TTC549 (cell line): ENCODE data around the gene BTRC.

ENCODE experiments used
- FAIRE-seq: peaks from 2 replicates; lab custom pipeline; 2012; peaks lifted over from hg19 to GRCh38; lab: Jason Lieb, UNC

BTRC gene

DNA sequence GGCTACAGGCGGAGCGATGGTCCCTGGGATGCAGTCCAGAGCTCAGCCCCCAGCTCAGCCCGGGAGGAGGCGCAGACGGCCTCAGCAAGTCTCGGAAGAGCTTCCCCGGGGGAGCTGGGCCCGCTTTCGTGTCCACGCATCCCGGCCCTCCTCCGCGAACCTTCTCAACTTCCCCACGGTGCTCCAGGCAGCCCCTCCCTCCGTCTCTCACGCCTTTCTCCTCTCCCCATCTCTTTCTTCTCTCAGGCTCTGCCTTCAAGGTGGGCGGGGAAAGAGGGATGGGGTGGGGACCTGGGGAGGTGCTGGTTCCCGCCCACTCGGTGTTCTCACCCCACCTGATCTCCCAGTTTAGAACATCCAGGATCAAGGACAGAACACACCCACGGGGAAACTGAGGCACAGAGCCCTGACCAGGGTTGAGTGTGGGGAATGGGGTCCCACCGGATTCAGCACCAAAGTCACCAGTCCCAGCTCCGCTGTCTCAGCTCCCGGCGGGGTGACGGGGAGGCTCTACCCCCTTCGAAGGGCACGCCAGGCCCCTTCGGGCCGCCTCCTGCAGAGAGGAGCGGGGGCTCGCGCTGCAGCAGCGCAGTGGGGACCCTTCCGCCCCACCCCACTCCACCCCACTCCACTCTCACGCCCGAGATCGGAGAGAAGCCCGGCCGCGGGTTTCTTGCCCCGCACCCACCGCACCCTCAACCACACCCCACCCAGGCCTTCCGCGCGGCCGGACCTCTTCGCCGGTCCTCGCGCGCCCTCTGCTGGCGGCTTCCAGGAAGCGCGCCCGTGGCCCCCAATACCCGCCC, 215.9 kb downstream of the BTRC start:
- FAIRE-seq, result no peak

DNA sequence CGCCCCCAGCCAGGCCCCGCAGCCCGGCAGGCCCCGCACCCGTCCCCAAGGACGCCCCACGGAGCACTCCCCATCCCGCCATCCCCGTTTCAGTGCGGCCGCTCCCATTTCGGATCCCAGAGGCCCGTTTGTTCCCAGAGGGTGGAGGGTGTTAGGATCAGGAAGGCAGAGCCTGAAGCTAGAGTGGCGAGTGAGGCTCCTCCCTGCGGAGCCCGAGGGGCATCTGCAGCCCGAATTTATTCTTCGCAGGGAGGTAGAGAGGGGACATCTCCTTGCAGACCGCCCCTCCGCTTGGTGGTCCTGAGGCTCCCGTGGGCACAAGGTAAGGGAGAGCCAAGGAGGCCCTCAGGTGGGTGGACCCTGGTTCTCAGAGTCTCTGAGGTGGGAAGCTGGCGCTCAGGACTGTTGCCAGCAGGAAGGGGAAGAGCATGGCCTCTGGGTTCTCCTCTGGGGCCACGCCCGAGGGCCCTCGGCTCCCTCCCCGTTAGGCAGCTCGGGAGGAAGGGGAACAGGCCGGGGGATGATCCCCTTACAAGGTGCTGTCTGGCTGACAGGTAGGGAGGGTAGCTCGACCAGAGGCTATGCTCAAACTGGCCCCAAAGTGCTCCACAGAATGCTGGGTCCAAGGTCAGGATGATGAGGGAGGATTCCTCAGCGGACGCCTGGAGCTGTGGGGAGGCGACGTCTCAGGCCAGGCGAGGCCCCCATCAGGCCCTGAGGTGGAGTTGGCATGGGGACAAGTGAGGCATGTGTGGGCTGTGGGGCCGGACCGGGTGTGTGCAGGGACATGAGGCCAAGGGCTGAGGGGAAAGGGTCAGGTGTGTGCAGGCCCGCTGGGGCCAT, 216.7 kb downstream of the BTRC start:
- FAIRE-seq, result no peak

GRCh38 chr10:101571271-101571925, 217.4 kb downstream of the BTRC start:
- FAIRE-seq, result no peak

DNA sequence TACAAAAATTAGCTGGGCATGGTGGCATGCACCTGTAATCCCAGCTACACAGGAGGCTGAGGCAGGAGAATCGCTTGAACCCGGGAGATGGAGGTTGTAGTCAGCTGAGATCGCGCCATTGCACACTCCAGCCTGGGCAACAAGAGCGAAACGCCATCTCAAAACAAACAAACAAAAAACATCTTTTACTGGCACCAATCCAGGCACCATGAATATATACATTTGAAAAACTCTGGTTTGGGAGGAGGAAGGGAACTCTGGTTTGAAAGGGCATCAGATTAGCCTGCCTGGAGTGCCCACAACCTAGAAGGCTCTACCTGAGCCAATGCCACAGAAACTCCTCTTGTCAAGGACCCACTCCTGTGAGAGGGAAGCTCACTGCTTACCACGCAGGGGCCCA, 218.2 kb downstream of the BTRC start:
- FAIRE-seq, result no peak

DNA sequence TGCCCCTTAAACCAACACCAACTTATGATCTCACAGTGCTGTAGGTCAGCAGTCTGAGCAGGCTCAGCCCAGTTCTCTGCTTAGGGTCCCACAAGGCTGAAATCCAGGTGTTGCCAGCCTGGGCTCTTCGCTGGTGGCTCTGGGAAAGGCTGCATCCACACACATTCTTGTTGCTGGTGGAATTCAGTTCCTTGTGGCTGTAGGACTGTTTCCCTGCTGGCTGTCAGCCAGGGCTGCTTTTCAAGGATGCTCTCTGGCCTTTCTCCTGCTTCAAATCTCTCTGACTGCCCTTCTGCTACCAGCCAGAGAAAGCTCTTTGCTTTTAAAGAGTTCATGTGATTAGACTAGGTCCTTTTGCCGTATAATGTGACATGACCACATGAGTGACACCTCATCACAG, 218.8 kb downstream of the BTRC start:
- no peak for FAIRE-seq

DNA sequence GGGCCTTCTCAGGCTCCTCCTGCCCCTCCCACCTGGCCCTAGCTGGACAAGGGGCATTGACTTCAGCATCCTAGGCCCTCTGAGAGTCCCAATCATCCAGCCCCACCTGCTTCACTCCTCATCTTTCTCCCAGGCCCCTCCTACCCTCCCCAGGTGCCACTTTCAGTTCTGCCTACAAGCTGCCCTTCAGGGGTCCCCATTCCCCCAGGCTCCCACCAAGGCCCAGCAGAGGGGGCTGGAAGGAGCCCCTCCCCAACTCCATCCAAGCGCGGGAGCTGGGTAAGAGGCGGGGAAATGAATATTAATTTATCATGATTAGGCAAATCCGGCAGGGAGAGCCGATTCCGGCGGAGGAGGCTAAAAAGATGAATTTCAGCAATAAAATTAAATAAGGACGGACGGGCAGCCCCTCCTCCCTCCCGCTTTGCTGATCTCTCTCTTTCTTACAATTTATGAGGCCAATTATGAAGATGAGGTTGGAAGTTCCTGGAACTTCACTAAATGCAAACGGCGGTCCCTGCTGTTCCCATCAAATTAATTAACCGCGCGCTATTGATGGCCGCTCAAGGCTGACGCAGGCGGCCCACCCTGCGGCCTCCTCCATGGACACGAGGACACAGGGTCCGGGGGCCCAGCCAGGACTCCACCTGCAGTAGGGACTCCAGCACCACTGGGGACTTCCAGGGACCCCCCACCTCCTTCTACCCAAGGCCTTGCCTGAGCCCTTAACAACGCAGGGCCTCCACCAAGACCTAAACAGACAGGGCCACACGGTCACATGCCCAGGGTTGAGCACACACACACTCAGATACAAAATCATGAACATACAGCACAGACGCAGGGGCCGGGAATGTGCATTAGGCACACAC, 220.2 kb downstream of the BTRC start:
- no peak for FAIRE-seq

DNA sequence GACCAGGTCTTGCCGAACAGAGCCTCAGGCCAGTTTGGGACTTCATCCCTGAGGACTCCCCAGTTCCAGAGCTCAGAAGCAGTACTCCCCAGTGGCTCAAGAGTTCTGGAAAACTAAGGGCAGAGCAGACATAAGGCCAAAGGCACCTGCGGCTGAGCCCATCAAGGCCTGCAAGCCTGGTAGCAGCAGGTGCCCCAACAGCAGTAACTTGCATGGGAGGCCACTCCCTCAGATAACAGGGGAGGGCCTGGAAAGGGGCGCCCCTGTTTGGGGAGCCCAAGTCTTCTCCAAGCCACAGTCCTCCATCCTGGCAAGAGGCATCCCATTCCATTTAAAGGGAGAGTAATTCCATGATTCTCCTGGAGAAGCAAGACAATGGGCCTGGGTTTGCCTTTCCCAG, 221.1 kb downstream of the BTRC start:
- no peak for FAIRE-seq

- no peak for FAIRE-seq
Measured at GRCh38 chr10:101575580-101576210, 221.7 kb downstream of the BTRC start.

DNA sequence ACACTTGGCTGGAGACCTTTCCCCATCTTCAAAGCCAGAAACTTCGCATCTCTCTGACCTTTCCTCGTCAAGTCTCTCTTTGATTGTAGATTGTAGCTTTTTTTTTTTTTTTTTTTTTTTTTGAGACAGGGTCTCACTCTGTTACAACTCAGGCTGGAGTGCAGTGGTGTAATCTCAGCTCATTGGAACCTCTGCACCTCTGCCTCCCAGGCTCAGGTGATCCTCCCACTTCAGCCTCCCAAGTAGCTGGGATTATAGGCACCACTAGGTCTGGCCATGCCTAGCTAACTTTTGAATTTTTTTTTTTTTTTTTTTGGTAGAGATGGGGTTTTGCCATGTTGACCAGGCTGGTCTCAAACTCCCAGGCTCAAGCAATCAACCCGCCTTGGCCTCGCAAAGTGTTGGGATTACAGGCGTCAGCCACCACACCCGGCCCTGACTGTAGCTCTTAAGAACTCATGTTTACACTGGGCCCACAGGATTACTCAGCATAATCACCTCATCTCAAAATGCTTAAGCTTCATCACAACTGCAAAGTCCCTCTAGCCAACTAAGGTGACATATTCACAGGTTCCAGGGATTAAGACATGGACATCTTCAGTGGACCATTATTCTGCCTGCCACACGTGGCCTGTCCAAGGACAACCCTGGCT, 222.4 kb downstream of the BTRC start:
- no peak for FAIRE-seq

DNA sequence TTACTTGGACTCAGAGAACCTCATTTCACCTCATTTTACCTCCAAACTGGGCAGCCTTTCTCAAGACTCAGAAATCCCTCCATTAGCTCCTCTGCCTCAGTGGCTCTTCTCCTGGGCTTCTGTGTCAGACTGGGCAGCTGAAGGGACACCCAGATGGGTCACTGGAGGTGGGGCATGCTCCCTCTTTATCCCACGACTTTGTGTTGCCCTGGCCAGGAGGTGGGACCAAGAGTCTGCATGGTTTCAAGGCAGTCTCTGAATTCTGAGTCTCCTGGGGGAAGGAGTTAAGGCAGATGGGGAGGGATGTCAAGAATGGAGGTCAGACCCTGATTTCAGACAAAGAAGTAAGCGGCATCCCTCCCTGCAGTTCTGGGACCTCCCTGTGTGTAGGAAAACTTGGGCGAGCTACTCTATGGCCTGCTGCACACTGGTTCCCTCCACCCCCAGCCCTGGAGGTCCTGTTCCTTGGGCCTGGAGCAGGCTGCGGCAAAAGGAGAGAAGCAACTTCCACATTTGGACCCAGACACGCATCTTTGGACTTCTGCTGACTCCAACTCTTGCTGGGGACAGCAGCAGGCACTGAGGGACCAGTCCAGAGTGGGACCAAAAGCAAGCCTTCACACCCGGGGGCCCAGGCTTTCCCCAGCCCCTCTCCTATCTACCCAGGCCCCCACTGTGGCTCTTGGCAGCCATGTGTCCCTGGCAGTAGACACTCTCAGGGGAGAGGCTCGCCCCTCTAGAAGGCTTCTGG, 223.3 kb downstream of the BTRC start:
- no peak for FAIRE-seq

DNA sequence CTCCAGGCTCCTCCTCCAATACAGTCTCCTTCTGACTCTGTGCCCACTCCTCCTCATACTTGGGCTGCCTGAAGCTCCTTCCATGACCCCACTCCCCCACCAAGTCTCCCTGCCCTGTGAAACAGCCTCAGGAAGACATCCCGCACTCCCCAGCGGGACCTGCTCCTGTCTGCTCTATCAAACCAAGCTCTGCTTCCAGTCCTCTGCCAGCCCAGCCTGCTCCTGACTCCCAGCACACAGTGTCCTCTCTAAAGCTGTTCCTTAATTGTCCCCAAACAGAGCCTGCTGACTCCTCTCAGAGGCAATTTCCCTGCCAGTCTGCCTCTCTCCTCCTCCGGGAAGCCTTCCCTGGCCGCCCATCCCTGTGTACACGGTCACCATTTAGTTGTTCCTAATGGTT, 224.2 kb downstream of the BTRC start:
- no peak for FAIRE-seq

DNA sequence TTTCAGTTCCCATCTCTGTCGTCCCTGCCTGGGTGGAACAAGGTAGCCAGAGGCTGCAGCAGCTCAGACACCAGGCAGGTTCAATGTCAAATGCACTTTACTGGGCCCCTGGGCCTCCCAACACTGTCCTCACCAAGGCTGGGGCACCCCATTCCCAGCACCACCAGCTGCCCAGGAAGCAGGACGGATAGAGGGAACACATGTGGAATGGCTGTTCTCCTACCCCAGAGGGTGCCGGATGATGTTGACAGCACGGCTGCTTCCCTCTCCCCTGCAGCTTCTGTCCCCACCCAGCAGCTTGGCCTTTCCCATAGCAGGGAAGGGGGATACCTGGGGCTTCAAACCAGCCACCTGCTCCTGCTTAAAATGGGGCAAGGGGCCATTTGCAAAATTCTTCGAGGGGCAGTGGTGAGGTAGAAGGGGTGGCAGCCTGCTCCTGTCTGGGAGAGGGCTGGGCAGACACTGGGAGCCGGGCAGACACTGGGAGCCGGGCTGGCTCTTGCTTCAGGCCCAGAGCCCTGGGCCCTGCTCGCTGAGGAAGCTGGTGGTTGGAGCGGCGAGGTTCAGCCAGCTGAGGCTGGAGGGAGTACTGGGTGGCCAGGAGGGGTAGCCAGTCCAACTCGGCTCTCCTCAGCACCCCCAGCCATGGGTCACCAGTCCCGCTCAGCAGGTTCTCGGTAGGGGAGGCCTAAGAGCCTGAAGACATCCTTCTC, 225.0 kb downstream of the BTRC start:
- no peak for FAIRE-seq

DNA sequence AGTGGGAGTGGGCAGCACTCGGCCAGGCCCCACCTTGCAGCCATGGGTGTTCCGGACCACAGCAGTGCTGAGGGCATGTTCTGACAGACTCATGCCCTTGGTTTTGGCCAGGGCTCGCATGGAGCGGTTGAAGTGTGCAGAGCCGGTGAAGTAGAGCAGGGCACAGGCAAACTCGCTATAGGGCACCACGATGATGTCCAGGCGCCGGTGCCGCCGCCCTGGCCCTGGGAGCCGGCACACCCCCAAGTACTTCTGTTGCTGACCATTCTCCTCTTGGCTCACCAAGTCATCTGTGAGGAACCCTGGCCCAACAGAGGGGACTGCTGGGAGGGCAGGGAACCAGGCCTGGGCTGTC, 225.5 kb downstream of the BTRC start:
- FAIRE-seq, result no peak

DNA sequence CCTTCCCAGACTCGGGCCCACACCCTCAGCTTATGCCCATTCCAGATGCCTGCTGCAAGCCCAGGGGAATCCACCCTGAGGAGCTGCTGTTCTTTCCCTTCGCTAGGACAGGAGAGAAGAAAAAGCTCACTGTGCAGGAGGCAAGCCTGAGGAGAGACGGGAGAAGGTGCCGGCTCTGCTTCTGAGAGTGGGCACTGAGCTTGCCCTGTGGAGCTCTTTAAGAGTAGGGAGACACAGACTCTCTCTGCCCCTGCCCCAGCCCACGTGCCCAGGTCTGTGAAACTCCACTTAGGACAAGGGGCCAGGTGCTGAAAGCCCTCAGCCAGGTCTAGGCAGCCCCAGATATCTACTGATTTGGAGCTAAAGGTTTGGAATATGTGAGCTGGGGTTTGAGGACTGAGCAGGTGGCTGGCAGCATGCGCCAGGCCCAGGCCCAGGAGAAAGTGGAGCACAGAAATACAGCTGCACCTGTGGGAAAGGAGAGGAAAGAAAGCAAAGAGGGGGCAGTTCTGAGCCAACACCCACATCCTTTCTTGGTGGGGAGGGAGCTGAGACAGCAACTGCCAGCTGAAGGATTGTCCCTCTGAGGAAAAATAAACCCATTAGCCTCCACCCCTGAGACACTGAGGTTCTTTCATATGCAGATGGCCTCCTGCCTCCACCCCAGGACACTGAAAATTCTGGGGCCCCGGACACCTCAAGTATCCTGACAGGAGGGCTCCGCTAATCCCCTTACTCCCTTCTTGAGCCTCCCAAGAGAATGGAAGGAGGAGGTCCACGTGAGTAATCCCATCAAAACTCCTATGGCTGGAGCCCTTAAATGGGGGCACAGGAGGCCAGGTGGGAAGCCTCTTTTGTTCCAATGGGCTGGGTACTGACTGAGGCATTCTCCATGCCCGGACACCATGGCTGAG, 226.8 kb downstream of the BTRC start:
- no peak for FAIRE-seq

GRCh38 chr10:101585841-101586240, 231.9 kb downstream of the BTRC start:
- no peak for FAIRE-seq

GRCh38 chr10:101587725-101588653, 234.0 kb downstream of the BTRC start, which contains the start of the genes DPCD and POLL:
TSS of gene DPCD (plus strand) at chr10:101588321. CDS start at chr10:101588337, 16 bp downstream.
TSS of gene POLL (minus strand) at chr10:101588257. CDS start at chr10:101587360, 897 bp downstream.
- FAIRE-seq, result no peak

DNA sequence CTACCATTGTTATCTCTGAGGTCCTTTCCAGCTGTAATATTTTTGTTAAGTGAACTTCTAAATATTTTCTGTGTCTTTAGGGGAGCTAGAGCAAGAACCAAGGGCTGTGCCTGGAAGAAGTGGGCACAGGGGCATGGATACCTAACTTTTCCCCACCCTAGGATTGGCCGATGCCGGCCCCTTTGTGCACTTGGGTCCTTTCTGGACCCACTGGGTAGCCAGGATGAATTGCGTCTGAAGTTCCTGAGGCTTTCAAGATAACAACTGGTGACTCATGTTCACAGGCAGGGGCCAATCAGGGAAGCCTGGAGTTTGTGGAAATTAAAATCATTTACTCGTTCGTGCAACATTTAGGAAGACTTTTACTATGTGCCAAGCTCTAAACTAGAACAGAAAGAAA, 234.9 kb downstream of the BTRC start:
- no peak for FAIRE-seq
